Osteocyte (in vitro differentiated cells): Measurements from ENCODE around the gene HTR2C. TPM values are rescaled to one million over a fixed set of nuclear protein-coding genes. Genes with fewer than 3 reads are reported as not detected.
"Not testable (repeated sequence)": the region's sequence is repeated elsewhere in the genome, so short reads cannot be mapped to it uniquely, and the experiment has no call there.

ENCODE experiments used
- DNase-seq: peaks from one replicate; pipeline ENCODE4 v3.0.0; 2021; ENCODE audit warnings: mixed read lengths; ENCODE audit not compliant: unreplicated experiment; ENCODE audit errors: extremely low spot score
- H3K27ac Mint-ChIP-seq: one replicate; pipeline ENCODE4 v1.8.0; 2021; ENCODE audit warnings: mild to moderate bottlenecking, mixed read lengths; ENCODE audit not compliant: unreplicated experiment
- H3K27me3 Mint-ChIP-seq: one replicate; pipeline ENCODE4 v1.8.0; 2021; ENCODE audit warnings: mixed read lengths; ENCODE audit not compliant: unreplicated experiment
- H3K36me3 Mint-ChIP-seq: one replicate; pipeline ENCODE4 v1.8.0; 2021; ENCODE audit warnings: mixed read lengths; ENCODE audit not compliant: unreplicated experiment
- H3K4me1 Mint-ChIP-seq: one replicate; pipeline ENCODE4 v1.8.0; 2021; ENCODE audit warnings: mixed read lengths; ENCODE audit not compliant: unreplicated experiment
- H3K4me3 Mint-ChIP-seq: one replicate; pipeline ENCODE4 v1.8.0; 2021; ENCODE audit warnings: mild to moderate bottlenecking, moderate library complexity, mixed read lengths; ENCODE audit not compliant: unreplicated experiment
- H3K9me3 Mint-ChIP-seq: one replicate; pipeline ENCODE4 v1.8.0; 2021; ENCODE audit warnings: mixed read lengths; ENCODE audit not compliant: unreplicated experiment
- total RNA-seq: library from RNA; stranded (reverse); gene quantifications from 2 replicates; pipeline ENCODE4 v1.2.1, GENCODE V29; 2021
- TF ChIP-seq, protein P1 (sequence below): fragments of 200-600 bp; sonication (generic); IDR thresholded peaks from 2 replicates; pipeline ENCODE4 v1.5.0; 2021; ENCODE audit warnings: antibody characterized with exemption, mild to moderate bottlenecking, moderate library complexity

Gene HTR2C
- total RNA-seq, 1 donor from 2014 or later = not detected

DNA sequence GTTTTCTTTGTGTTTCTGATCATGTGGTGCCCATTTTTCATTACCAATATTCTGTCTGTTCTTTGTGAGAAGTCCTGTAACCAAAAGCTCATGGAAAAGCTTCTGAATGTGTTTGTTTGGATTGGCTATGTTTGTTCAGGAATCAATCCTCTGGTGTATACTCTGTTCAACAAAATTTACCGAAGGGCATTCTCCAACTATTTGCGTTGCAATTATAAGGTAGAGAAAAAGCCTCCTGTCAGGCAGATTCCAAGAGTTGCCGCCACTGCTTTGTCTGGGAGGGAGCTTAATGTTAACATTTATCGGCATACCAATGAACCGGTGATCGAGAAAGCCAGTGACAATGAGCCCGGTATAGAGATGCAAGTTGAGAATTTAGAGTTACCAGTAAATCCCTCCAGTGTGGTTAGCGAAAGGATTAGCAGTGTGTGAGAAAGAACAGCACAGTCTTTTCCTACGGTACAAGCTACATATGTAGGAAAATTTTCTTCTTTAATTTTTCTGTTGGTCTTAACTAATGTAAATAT, 323.2 kb downstream of the HTR2C start:
- no peaks in the 10 kb centered on the region for H3K9me3 Mint-ChIP-seq
- TF ChIP-seq, protein P1, sequence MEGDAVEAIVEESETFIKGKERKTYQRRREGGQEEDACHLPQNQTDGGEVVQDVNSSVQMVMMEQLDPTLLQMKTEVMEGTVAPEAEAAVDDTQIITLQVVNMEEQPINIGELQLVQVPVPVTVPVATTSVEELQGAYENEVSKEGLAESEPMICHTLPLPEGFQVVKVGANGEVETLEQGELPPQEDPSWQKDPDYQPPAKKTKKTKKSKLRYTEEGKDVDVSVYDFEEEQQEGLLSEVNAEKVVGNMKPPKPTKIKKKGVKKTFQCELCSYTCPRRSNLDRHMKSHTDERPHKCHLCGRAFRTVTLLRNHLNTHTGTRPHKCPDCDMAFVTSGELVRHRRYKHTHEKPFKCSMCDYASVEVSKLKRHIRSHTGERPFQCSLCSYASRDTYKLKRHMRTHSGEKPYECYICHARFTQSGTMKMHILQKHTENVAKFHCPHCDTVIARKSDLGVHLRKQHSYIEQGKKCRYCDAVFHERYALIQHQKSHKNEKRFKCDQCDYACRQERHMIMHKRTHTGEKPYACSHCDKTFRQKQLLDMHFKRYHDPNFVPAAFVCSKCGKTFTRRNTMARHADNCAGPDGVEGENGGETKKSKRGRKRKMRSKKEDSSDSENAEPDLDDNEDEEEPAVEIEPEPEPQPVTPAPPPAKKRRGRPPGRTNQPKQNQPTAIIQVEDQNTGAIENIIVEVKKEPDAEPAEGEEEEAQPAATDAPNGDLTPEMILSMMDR = no peak
- no peak overlapping the region for H3K27ac Mint-ChIP-seq
- no peak overlapping the region for H3K4me3 Mint-ChIP-seq
- H3K27me3 Mint-ChIP-seq = peaks cover 3% of the 10 kb centered on the region
- no peaks in the 10 kb centered on the region for H3K4me1 Mint-ChIP-seq
- H3K36me3 Mint-ChIP-seq = no peaks in the 10 kb centered on the region
- DNase-seq = no peak

DNA sequence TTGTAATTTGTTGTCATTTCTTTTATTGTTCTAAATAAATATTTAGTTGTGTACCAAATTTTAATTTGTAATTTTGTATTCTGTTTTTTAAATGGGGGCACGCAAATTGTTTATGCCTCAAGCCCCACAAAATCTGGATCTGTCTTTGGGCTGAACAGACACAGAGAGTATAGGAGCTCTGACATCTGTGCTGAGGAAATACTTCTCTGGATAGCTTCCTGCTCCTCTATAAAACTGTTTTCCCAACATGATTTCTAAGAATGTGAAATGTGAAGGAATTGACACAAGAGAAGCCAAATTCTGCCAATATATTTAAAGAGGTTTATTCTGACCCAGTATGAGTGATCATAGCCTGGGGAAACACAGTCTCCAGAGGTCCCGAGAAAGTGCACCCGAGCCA, 340.5 kb downstream of the HTR2C start:
- no peaks in the 10 kb centered on the region for H3K4me1 Mint-ChIP-seq
- H3K9me3 Mint-ChIP-seq = no peaks in the 10 kb centered on the region
- DNase-seq = no peak
- H3K4me3 Mint-ChIP-seq = no peak overlapping the region
- no peaks in the 10 kb centered on the region for H3K36me3 Mint-ChIP-seq
- TF ChIP-seq, protein P1 = no peak
- H3K27me3 Mint-ChIP-seq = peaks cover 2% of the 10 kb centered on the region
- H3K27ac Mint-ChIP-seq = no peak overlapping the region

DNA sequence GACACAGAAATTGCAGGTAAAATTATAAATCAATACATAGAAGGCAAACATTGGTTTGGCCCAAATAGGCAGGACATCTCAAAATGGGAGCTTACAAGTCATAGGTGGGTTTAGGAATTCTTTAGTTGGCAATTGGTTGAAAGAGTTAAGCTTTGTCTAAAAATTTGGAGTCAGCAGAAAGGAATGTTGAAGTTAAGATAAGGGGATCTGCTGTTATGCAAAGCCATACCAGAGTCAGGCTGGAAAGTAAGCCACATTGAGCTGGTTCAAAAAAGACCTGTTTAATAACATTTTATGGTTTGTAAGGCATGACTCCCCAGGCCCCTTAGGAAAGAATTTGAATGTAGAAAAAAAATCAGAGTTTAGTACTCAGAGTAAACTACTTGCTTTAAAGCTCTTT, 341.0 kb downstream of the HTR2C start:
- Mint-ChIP-seq H3K36me3 (no peaks in the 10 kb centered on the region), H3K9me3 (no peaks in the 10 kb centered on the region), H3K4me1 (no peaks in the 10 kb centered on the region), H3K27me3 (peaks cover 2% of the 10 kb centered on the region), H3K27ac (no peak overlapping the region), H3K4me3 (no peak overlapping the region)
- DNase-seq = no peak
- TF ChIP-seq, protein P1 = no peak

DNA sequence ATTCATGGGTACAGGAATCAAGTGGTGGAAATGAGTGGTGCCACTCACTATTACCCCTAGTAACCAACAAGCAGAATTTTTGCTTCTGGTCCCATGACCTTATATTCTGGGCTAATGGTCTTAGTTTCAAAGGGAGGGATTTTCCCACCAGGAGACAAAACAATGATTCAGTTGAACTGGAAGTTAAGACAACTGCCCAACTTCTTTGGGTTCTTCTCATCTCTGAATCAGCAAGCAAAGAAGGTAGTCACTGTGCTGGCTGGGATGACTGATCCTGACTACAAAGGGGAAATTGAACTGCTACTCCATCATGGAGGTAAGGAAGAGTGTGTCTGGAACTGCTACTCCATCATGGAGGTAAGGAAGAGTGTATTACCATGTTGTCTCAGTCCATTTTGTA, 346.3 kb downstream of the HTR2C start:
- Mint-ChIP-seq H3K4me3 (no peak overlapping the region), H3K36me3 (no peaks in the 10 kb centered on the region), H3K9me3 (peaks cover 6% of the 10 kb centered on the region), H3K27ac (no peak overlapping the region), H3K27me3 (peaks cover 2% of the 10 kb centered on the region), H3K4me1 (no peaks in the 10 kb centered on the region)
- no peak for DNase-seq
- TF ChIP-seq, protein P1 = no peak

DNA sequence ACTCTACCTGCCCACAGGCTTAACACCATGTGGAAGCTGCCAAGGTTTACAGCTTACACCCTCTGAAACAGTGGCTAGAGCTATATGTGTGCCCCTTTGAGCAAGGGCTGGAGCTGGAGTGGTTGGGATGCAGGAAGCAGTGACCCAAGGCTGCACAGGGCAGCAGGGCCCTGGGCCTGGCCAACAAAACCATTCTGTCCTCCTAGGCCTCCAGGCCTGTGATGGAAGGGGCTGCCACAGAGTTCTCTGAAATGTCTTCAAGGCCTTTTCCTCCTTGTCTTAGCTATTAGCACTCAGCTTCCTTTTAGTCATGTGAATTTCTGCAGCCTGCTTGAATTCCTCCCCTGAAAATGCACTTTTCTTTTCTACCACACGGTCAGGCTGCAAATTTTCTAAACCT, 348.7 kb downstream of the HTR2C start:
- Mint-ChIP-seq H3K27me3 (no peaks in the 10 kb centered on the region), H3K36me3 (no peaks in the 10 kb centered on the region), H3K9me3 (peaks cover 6% of the 10 kb centered on the region), H3K4me3 (no peak overlapping the region), H3K4me1 (no peaks in the 10 kb centered on the region), H3K27ac (no peak overlapping the region)
- DNase-seq = no peak
- TF ChIP-seq, protein P1 = no peak

DNA sequence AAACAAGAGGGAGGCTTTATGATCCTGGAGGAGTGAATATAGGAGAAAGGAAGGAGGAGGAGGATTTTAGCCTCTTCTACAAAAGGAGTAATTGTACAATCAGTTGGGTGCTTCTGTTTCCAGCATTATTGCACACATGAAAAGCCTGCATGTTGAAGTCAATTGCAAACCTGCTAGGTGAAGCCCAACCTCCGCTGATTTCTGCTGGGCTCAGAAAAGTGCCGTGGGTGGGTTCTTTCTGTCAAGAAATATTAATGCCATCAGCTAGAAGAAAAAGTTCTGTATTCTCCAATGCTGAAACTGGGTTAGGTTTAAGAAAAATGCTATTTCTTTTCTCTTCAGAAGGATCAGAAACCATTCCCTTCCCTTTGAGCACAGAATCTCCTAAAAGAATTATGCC, 349.4 kb downstream of the HTR2C start:
- not testable (repeated sequence) for DNase-seq, H3K4me3 Mint-ChIP-seq, H3K27me3 Mint-ChIP-seq, H3K27ac Mint-ChIP-seq, H3K9me3 Mint-ChIP-seq, H3K36me3 Mint-ChIP-seq, H3K4me1 Mint-ChIP-seq

DNA sequence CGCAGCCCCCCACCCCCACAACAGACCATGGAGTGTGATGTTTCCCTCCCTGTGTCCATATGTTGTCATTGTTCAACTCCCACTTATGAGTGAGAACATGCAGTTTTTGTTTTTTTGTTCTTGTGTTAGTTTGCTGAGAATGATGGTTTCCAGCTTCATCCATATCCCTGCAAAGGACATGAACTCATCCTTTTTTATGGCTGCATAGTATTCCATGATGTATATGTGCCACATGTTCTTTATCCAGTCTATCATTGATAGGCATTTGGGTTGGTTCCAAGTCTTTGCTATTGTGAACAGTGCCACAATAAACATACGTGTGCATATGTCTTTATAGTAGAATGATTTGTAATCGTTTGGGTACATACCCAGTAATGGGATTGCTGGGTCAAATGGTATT, 353.2 kb downstream of the HTR2C start:
- DNase-seq, H3K27me3 Mint-ChIP-seq, H3K36me3 Mint-ChIP-seq, H3K4me3 Mint-ChIP-seq, H3K27ac Mint-ChIP-seq, H3K4me1 Mint-ChIP-seq, H3K9me3 Mint-ChIP-seq: not testable (repeated sequence)
